Measurements from ENCODE around the gene TRIM27.
"Not testable (repeated sequence)": the region's sequence is repeated elsewhere in the genome, so short reads cannot be mapped to it uniquely, and the experiment has no call there.

The TRIM27 gene

GRCh38 chr6:28895131-28895812, 28.5 kb downstream of the TRIM27 start:
- peaks cover 29% of the 10 kb centered on the region for H3K36me3 Mint-ChIP-seq (ENCODE audit: low read depth)
- peak; percentile 88 for DNase-seq
- H3K4me3 Mint-ChIP-seq = peak overlapping the region; percentile 94
- no peaks in the 10 kb centered on the region for H3K9me3 Mint-ChIP-seq
- peaks cover 16% of the 10 kb centered on the region for H3K4me1 Mint-ChIP-seq (ENCODE audit: low read depth)
- peak overlapping the region; percentile 99 for H3K27ac Mint-ChIP-seq
- H3K27me3 Mint-ChIP-seq = peaks cover 3% of the 10 kb centered on the region

DNA sequence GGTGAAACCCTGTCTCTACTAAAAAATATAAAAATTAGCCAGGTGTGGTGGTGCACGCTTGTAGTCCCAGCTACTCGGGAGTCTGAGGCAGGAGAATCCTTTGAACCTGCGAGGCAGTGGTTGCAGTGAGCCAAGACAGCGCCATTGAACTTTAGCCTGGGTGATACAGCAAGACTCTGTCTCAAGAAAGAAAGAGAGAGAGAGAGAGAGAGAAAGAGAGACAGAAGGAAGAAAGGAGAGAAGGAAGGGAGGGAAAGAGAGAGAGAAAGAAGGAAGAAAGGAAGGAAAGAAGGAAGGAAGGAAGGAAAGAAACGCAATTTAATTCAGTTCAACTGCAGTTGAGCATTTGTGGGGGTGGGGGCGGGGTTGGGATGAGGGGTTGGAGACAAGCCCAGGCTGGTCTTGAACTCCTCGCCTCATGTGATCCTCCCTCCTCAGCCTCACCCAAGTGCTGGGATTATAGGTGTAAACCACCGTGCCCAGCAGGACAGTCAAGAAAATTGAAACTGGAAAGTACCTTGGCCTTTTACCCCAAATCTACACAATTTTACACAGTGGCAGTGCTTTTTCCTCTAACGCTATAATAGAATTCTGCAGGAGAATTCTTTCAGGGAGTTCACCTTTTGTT, 30.5 kb downstream of the TRIM27 start:
- no peak overlapping the region for H3K27ac Mint-ChIP-seq
- H3K36me3 Mint-ChIP-seq (ENCODE audit: low read depth) = peaks cover 17% of the 10 kb centered on the region
- H3K4me3 Mint-ChIP-seq = no peak overlapping the region
- peaks cover 3% of the 10 kb centered on the region for H3K27me3 Mint-ChIP-seq
- no peak for DNase-seq
- H3K4me1 Mint-ChIP-seq (ENCODE audit: low read depth) = peaks cover 12% of the 10 kb centered on the region
- H3K9me3 Mint-ChIP-seq = no peaks in the 10 kb centered on the region

DNA sequence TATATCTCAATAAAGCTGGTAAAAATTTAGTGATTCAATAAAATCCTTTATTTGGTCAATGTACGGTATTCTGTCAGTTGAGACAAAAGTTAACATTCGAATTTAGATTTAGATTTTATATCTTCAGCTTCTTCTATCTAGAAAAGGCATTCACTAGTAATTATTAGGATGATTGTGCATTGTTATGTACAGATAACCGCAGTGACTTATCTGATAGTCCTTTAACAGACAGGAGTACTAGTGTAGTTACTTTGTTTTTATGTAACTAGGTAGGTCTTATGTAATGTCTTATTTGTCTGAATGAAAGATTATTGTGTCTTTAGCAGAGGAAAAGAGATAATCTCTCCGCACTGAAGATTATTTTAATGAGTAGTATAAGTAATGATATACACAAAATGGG, 31.3 kb downstream of the TRIM27 start:
- no peaks in the 10 kb centered on the region for H3K9me3 Mint-ChIP-seq
- no peak for DNase-seq
- H3K4me3 Mint-ChIP-seq = no peak overlapping the region
- H3K4me1 Mint-ChIP-seq (ENCODE audit: low read depth) = peaks cover 11% of the 10 kb centered on the region
- H3K27me3 Mint-ChIP-seq = peaks cover 3% of the 10 kb centered on the region
- no peak overlapping the region for H3K27ac Mint-ChIP-seq
- H3K36me3 Mint-ChIP-seq (ENCODE audit: low read depth) = peaks cover 17% of the 10 kb centered on the region

DNA sequence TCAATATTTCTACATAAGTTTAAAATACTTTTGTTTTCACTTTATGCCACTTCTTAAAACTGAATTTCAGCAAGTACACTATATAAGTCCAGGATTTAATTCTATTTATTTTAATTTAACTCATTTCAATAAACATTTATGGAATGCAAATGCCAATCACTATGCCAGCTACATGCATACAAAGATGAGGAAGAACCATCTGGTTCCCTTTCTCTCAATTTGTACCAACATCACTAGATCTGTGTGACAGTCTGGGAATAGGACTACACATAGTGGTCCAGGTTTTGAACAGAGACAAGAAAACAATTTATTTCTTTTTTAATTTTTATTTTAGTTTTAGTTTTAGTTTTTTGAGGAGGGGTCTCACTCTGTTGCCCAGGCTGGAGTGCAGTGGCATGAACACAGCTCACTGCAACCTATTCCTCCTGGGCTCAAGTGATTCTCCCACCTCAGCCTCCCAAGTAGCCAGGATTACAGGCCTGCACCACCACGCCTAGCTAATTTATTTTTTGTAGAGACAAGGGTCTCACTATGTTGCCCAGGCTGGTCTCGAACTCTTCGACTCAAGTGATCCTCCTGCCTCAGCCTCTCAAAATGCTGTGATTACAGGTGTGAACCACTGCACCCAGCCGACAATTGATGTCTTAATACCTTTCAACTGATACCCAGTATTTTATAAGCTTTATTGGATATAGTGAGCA, 35.8 kb downstream of the TRIM27 start:
- H3K4me3 Mint-ChIP-seq = no peak overlapping the region
- no peak overlapping the region for H3K27ac Mint-ChIP-seq
- H3K4me1 Mint-ChIP-seq (ENCODE audit: low read depth) = peaks cover 29% of the 10 kb centered on the region
- no peak for DNase-seq
- H3K36me3 Mint-ChIP-seq (ENCODE audit: low read depth) = no peaks in the 10 kb centered on the region
- H3K9me3 Mint-ChIP-seq = peaks cover 7% of the 10 kb centered on the region
- no peaks in the 10 kb centered on the region for H3K27me3 Mint-ChIP-seq

GRCh38 chr6:28886079-28886439, 37.7 kb downstream of the TRIM27 start:
- Mint-ChIP-seq H3K9me3 (peaks cover 10% of the 10 kb centered on the region), H3K4me1 (ENCODE audit: low read depth) (peaks cover 34% of the 10 kb centered on the region), H3K36me3 (ENCODE audit: low read depth) (no peaks in the 10 kb centered on the region), H3K4me3 (no peak overlapping the region), H3K27ac (no peak overlapping the region), H3K27me3 (no peaks in the 10 kb centered on the region)
- DNase-seq = no peak

- peaks cover 10% of the 10 kb centered on the region for H3K9me3 Mint-ChIP-seq
- peaks cover 39% of the 10 kb centered on the region for H3K4me1 Mint-ChIP-seq (ENCODE audit: low read depth)
- H3K36me3 Mint-ChIP-seq (ENCODE audit: low read depth) = no peaks in the 10 kb centered on the region
- H3K27ac Mint-ChIP-seq = peak overlapping the region; percentile 90
- H3K4me3 Mint-ChIP-seq = peak overlapping the region; percentile 58
- peak; percentile 75 for DNase-seq
- no peaks in the 10 kb centered on the region for H3K27me3 Mint-ChIP-seq
Observed at GRCh38 chr6:28884423-28885131, 39.2 kb downstream of the TRIM27 start.

DNA sequence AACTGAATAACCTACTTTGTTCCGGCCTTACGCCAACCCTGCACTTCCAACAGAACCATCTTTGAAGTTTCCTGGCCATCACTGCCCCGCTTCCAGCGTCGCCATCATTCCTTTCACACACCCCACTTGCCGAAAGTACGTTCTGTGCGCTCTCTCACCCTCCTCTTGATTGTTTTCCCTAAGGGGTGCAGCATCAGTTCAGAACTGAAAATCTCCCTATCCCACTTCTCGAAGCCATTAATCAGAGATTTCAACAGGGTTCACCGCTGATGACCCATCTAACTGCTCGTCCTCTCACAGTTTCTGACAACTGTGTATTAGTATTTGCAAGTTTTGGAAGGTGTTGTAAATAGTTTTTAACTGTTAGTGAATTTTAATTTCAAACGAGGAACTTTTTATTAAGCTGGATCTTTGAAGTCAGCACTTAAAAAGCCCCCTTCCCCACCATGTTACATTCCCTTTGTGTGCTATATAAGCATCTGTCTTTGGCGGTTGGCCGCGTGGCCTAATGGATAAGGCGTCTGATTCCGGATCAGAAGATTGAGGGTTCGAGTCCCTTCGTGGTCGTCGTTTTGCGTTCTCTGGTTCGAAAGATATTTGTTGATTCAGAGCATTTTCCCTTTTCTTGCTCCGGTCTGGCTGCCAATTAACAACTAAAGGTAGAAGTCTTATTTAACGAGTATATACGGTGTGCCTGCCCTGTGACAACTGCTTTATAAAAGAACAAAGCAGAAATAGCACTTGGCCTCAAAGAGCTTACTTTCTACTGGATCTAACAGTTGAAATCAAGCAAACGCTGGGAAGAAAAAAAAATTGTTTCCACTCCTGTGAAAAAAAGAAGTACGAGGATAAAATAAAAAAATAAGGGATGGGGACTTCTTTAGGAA, 42.6 kb downstream of the TRIM27 start:
- H3K36me3 Mint-ChIP-seq (ENCODE audit: low read depth) = no peaks in the 10 kb centered on the region
- peak overlapping the region; percentile 68 for H3K4me3 Mint-ChIP-seq
- DNase-seq = peak; percentile 83
- H3K4me1 Mint-ChIP-seq (ENCODE audit: low read depth) = peaks cover 38% of the 10 kb centered on the region
- peaks cover 9% of the 10 kb centered on the region for H3K9me3 Mint-ChIP-seq
- H3K27ac Mint-ChIP-seq = peak overlapping the region; percentile 89
- peaks cover 7% of the 10 kb centered on the region for H3K27me3 Mint-ChIP-seq

- no peak for DNase-seq
- no peaks in the 10 kb centered on the region for H3K36me3 Mint-ChIP-seq (ENCODE audit: low read depth)
- H3K4me1 Mint-ChIP-seq (ENCODE audit: low read depth) = peaks cover 34% of the 10 kb centered on the region
- H3K4me3 Mint-ChIP-seq = peak overlapping the region; percentile 68
- H3K27ac Mint-ChIP-seq = peak overlapping the region; percentile 89
- peaks cover 3% of the 10 kb centered on the region for H3K9me3 Mint-ChIP-seq
- peaks cover 8% of the 10 kb centered on the region for H3K27me3 Mint-ChIP-seq
Observed at GRCh38 chr6:28880519-28880893, 43.3 kb downstream of the TRIM27 start.

GRCh38 chr6:28876710-28877109, 47.1 kb downstream of the TRIM27 start:
- Mint-ChIP-seq H3K4me3 (no peak overlapping the region), H3K27ac (no peak overlapping the region), H3K27me3 (peaks cover 8% of the 10 kb centered on the region), H3K9me3 (peaks cover 3% of the 10 kb centered on the region), H3K4me1 (ENCODE audit: low read depth) (peaks cover 15% of the 10 kb centered on the region), H3K36me3 (ENCODE audit: low read depth) (no peaks in the 10 kb centered on the region)
- DNase-seq = no peak

- no peaks in the 10 kb centered on the region for H3K9me3 Mint-ChIP-seq
- no peak overlapping the region for H3K27ac Mint-ChIP-seq
- H3K36me3 Mint-ChIP-seq (ENCODE audit: low read depth) = no peaks in the 10 kb centered on the region
- no peak for DNase-seq
- H3K27me3 Mint-ChIP-seq = peaks cover 8% of the 10 kb centered on the region
- H3K4me1 Mint-ChIP-seq (ENCODE audit: low read depth) = peaks cover 5% of the 10 kb centered on the region
- H3K4me3 Mint-ChIP-seq = no peak overlapping the region
Observed at GRCh38 chr6:28875191-28875747, 48.5 kb downstream of the TRIM27 start.

DNA sequence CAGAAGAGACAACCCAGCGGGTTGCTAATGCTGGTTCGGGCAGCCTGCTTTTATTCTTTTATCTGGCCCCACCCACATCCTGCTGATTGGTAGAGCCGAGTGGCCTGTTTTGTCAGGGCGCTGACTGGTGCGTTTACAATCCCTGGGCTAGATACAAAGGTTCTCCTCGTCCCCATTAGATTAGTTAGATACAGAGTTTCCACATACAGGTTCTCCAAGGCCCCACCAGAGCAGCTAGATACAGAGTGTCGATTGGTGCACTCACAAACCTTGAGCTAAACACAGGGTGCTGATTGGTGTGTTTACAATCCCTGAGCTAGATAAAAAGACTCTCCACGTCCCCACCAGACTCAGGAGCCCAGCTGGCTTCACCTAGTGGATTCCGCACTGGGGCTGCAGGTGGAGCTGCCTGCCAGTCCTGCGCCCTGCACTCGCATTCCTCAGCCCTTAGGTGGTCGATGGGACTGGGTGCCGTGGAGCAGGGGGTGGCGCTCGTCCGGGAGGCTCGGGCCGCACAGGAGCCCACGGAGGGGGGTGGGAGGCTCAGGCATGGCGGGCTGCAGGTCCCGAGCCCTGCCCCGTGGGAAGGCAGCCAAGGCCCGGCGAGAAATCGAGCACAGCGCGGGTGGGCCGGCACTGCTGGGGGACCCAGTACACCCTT, 51.5 kb downstream of the TRIM27 start:
- H3K9me3 Mint-ChIP-seq; H3K36me3 Mint-ChIP-seq (ENCODE audit: low read depth); H3K27me3 Mint-ChIP-seq; H3K27ac Mint-ChIP-seq; H3K4me3 Mint-ChIP-seq; DNase-seq: not testable (repeated sequence)
- peaks cover 13% of the 10 kb centered on the region for H3K4me1 Mint-ChIP-seq (ENCODE audit: low read depth)

DNA sequence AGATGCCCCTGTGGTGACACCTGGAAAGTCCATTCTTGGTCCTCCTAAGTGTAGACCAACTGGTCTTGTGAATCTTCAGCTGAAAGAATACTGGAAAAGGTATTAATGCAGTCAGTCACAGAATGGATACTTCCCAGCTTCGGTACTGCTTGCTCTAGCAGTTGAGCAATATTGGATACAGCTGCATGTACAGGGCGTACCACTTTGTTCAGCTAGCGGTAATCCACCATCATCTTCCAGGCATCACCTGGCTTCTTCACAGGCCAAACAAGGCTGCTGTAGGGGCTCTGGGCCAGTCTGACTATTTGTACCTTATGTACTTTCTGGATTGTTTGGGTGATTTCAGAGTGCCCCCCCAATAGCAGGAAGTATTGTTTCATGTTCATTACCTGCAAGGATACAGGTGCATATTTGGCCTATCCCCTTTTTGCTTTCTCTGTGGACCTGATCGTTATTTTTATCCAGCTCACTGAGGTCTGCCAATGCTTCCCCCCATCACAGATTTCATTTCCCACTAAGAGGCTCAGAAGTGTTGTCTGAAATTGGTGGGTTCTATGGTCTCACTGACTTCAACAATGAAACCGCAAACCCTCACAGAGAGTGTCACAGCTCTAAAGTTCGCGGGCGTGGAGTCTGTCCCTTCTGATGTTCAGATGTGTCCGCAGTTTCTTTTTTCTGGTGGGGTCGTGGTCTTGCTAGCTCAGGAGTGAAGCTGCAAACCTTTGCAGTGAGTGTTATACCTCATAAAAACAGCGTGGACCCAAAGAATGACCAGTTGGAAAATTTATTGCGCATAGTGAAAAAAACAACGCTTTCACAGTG, 52.2 kb downstream of the TRIM27 start:
- no peaks in the 10 kb centered on the region for H3K9me3 Mint-ChIP-seq
- H3K4me3 Mint-ChIP-seq = no peak overlapping the region
- H3K27me3 Mint-ChIP-seq = peaks cover 3% of the 10 kb centered on the region
- no peak for DNase-seq
- H3K27ac Mint-ChIP-seq = no peak overlapping the region
- H3K4me1 Mint-ChIP-seq (ENCODE audit: low read depth) = peaks cover 18% of the 10 kb centered on the region
- H3K36me3 Mint-ChIP-seq (ENCODE audit: low read depth) = no peaks in the 10 kb centered on the region

- no peaks in the 10 kb centered on the region for H3K27me3 Mint-ChIP-seq
- no peak overlapping the region for H3K27ac Mint-ChIP-seq
- H3K36me3 Mint-ChIP-seq (ENCODE audit: low read depth) = peaks cover 2% of the 10 kb centered on the region
- no peak for DNase-seq
- H3K4me3 Mint-ChIP-seq = no peak overlapping the region
- peaks cover 6% of the 10 kb centered on the region for H3K9me3 Mint-ChIP-seq
- H3K4me1 Mint-ChIP-seq (ENCODE audit: low read depth) = peaks cover 33% of the 10 kb centered on the region
Observed at GRCh38 chr6:28868873-28869272, 54.9 kb downstream of the TRIM27 start.

Measured in activated T-cell treated with anti-CD3 and anti-CD28 coated beads, Interleukin-2, amount 50 U/mL, for 24 hours (primary cell).